Occipital lobe (tissue), 2 donors: ENCODE data around the gene CYB5B. TPM values are rescaled to one million over a fixed set of nuclear protein-coding genes. Genes with fewer than 3 reads are reported as not detected.

Experiments
- DNase-seq: peaks from one replicate; lab custom pipeline; 2025; lab: John Stamatoyannopoulos, UW
- total RNA-seq: library from RNA; depleted of rRNA; stranded (reverse); fragments of >200 nt; gene quantifications from one replicate; pipeline ENCODE4 v1.2.3, GENCODE V29; 2014

The CYB5B gene
- total RNA-seq, 1 donor from 2014 or later = 45.4 TPM

DNA sequence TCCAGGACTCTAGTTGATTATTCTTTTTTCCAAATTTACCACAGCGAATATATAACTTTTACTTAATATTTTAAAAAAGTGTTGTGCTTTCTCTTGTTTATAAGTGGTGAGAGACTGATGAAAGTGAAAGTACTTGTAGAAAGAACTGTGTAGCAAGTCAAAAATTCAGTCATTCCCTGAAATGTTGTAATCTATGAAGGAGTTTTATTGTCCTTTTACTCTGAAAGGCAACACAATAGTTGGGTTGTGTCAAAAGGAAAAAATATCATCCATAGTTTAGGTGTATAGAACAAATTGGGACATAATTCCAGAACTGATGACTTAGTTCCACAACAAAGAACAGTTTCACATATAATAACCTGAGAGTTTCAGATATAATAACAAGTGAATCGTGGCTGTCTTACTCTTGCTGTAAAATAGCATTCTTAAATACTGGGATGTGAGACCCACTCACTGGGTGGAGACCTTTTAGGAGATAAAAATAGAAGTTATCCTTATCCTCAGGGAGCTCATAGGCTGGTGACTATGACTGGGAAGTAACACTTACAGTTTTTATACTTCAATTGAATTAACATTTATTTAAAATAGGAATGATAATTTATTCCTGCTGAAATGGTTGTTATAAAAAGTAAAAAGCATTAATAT, 20.6 kb downstream of the CYB5B start:
- no peak for DNase-seq

DNA sequence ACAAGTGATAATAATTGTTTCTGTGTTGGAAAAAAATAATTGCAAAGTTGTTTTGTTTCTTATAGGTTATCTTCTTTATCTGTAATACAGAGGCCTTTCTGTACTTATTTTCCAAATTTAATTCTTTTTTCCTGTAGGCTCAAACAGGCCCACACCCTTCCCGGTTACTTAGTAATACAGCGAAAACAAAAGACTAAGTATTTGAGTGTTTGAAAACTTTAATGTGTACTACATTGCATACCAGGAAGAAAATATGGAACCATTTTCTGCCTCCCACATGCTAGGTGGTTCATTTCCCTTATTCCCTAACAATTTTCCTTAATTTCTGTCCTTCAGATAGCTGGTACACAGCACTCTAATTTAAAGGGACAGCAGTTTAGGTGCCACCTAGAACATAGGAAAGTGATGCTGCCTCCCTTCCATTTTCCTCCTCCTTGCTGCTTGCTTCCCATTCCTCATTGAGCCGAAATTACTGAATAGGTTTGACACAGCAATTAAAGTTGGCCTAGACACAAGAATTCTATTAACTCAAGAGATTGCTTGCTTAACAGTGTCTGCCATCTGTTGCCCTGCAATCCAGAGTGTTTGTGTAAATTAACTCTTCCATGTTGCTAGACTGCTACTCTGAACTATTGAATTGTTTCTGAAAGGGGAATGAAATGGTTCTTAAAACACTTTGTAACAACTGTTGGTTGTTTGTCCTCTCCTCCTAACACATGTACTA, 24.2 kb downstream of the CYB5B start:
- DNase-seq = no peak

DNA sequence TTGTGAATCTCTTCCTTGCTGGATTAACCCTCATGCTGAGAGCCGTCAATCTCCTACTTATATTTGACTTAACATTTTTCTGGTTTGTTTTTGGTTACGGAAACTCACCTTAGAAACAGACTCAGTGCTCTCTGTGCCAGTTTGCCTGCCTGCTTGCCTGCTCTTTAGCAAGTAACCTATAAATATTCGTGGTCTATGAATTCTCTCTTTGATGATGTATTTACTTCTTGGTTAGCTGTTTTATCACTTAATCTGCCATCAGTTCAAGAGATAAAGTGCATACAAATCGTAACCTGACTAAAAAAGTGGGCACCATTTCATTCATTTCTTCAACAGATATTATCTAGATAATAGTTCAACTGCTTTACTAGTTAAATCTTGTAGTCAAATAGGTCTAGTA, 26.7 kb downstream of the CYB5B start:
- DNase-seq = no peak

DNA sequence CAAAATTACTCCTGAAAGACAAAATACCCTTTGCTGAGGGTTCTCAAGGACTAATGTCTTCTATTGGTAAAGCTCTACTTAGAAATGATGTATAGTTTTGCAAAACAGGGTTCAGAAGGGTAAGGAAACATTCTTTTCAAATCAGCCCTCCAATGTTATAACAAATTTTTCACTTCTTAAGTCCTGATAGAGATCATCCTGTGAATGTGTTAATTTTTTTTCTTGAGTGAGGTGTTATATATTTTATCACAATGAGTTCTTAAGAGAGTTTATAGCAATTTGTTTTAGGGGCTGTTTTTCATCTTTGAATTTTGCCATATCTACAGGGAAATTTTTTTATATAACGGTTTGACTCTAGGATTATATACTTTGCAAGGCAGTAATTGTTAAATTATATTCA, 29.5 kb downstream of the CYB5B start:
- no peak for DNase-seq

DNA sequence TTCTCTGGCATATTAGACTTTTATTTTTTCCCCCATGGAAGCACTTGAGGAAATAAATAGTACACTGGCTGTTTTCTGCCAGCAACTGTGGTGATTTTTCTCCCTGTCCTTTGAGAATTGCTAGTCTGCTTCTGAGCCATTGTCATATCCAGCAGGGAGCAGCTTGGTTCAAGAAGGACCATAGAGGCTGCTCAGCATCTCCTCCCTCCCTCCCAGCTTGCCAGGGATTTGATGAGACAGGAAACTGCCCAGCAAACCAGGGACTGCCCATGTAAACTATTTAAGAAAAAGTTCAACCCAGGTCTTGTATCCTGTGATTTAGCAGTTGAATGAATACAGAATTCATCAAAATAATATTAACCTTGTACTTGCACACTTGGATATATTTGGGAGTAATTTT, 39.5 kb downstream of the CYB5B start:
- no peak for DNase-seq

DNA sequence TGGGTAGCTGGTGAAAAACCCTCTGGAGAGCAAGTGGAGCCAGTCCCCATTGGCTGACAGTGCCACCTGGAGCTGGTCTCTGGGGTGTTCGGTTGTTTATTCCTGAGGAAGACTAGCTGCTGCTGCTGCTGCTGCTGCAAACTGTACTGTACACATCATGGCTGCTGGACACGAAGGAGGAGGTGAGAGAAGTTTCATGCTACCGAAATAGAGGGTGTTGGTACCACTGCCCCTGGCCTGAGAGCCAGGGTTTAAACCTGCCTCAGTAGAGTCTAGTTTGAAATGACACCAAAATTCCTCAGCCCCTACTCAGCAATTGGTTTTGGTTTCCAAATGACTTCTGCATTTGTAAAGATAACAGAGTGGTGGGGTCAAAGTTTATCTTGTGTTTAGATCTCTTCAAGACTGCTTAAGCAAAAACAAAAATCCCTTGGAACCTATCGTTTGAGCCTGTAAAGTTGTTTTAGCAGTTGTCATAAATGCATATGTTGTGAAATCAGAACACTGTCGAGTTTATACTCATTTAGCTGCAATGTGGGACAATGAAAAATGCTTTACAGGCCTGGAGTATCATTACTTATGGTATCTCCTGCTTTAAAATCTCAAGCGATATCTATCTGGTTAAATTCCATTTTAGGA, 40.8 kb downstream of the CYB5B start:
- DNase-seq = no peak

DNA sequence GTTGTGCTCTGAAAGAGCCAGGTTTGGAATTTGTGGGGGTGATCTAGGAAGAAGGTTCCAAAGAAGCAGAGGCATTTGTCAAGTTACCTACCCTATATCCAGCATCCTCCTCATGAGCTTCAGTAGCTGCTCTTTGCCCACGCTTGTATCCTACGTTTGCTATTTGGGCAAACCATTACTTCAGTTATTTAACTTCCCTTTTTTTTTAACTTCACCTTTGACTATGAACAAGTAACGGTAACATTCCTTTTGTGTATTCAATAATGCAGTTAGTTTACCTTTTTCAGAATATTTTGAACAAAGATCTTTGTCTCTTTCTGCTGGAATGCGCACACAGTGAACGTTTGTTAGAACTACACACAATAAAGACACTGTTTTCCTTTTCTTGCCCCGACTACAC, 41.5 kb downstream of the CYB5B start:
- no peak for DNase-seq

DNA sequence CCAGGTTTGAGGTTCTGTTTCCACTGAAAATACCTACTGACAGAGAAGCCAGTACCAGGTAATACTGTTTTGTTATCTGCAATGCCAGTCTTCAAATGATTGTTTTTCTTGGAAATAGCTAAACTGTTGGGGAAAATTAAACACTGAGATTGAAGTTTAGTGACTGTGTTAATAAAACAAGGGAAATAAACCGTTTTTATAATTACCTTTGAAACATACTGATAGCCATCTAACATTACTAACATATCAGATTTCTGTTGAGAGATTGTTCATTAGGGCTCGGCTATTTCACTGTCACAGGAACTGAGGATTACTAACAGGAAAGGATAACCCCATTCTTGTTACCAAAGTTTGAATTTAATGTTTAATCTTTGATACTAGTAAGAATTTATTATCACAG, 42.1 kb downstream of the CYB5B start:
- no peak for DNase-seq

DNA sequence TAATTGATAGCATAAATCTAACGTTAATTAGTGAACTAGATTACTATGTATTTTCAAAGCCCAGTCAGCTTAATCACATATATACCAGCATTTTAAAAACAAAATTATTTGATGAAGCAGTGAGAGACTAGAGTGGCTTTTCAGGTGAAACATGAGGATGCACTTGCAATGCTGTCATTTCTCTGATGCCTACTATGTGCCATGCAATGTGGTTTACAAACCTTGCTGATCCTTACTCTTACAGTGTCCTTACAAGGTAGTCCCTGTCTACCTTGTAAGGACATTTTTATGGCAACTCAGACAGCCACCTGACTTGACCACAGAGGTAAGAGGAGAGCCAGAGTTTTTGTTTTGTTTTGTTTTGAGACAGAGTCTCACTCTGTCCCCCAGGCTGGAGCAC, 42.7 kb downstream of the CYB5B start:
- DNase-seq = no peak

DNA sequence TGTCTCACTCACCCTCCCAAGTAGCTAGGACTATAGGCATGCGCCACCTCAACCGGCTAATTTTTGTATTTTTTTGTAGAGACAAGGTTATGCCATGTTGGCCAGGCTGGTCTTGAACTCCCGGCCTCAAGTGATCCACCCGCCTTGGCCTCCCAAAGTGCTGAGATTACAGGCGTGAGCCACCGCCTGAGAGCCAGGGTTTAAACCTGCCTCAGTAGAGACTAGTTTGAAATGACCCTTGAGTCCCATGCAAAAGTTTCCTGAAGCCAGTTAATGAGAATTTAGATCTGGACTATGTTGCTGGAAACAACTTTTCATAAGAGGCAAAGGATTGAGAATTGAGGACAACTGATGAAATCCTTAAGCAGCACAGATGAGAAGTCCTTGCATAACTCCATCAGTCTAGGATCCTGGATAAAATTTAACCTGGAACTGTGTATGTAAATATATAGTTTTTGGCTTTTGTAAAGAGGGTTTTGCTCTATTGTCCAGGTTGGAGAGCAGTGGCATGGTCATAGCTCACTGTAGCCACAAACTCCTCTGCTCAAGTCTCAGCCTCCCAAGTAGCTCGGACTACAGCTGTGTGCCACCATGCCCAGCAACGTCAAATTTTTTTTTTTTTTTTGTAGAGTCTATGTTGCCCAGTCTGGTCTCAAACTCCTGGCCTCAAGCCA, 43.2 kb downstream of the CYB5B start:
- no peak for DNase-seq

DNA sequence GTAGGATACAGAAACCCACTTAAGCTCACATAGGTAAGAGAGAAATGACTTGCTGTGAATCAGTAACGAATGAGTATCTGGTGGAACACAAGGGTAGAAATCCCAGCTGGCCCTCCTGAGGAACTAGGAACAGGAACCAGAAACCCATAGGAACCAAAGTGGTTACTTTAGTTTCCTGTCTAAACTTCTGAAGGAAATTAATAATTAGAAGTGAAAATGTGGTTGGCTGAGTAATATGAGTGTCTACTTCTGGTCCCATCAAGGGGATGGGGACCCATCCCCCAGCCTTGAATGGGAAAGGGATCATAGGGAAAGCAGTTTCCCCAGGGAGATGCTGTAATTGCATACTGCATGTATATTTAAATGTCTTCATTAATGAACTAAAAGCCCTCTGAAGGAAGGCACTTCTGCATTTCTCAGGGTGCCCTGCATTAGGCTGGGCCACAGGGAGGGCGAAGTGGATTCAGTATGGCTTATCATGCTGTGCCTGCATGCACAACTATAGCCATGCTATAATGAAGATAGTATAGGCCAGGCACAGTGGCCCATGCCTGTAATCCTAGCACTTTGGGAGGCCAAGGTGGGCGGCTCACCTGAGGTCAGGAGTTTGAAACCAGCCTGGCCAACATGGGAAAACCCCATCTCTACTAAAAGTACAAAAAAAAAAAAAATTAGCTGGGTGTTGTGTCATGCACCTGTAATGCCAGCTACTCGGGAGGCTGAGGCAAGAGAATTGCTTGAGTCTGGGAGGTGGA, 45.6 kb downstream of the CYB5B start:
- DNase-seq = no peak

DNA sequence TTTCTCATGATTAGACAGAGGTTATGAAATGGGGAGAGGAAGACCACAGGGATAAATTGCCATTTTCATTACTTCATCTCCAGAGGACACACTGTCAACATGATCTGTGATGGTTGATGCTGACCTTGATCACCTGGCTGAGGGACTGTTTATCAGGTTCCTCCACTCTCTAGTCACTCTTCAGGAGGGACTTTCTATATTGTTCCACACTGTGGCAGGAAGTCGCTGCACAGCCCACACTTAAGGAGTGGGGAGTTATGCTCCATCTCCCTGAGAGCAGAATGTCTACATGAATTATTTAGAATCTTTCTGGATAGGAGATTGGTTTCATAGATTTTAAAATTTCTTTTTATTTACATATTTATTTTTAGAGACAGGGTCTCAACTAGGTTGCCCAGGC, 46.7 kb downstream of the CYB5B start:
- no peak for DNase-seq

DNA sequence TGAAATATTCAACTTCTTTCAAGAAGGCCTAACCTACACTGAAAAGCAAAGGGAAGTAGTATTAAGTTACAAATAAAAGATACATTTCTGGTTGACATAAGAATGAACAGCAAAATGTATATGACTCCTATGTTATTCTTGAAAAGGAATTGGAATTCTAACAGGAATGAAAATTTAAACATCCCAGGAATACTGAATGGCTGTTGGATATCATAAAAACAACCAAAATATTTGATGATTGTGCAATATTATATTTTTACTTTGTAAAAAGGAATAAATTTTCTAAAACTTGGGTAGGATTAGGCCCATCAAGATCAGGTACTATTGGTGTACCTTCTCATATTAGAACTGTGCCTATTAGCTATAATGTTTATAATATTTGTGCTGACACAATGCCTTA, 50.0 kb downstream of the CYB5B start:
- no peak for DNase-seq

DNA sequence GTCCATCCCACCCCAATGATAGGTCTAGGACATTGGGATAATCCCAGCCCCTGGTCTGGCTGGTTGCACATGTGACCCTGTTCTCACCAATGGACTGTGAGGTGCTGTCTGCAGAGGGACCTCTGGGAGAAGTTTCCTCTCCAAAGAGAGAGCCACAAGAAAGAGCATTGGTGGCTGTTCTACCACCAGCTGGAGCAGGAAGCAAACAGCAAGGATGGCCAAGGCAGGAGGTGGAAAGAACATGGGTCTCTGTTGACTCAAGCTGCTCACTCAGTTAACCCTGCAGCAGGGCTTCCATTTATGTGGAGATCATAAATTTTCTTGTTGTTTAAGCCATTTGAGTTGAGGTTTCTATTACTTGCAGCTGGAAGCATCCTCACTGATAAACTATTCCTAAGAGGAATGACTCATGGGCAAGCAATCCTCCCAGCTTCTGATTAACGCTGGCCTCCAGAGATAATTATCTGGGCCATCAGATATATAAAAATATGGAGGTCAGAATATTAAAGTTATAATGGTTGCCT, 52.6 kb downstream of the CYB5B start:
- no peak for DNase-seq

DNA sequence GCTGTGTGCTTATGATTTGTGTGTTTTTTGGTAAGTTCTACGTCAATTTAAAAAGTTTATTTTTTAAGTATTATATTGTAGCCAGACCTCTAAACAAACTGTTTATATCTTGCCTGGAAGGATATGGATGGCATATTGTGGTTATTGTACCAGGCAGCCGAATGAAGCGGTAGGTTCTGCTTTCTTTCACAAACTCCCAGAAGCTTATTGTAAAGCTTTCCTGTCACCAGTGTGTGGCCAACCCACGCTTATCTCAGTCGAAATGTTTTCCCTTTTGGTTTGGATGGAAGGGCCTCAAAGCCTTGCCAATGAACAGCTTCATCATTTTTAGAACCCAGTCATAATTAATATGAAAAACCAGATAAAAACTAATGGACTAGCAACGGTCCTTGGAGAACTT, 53.1 kb downstream of the CYB5B start:
- no peak for DNase-seq

DNA sequence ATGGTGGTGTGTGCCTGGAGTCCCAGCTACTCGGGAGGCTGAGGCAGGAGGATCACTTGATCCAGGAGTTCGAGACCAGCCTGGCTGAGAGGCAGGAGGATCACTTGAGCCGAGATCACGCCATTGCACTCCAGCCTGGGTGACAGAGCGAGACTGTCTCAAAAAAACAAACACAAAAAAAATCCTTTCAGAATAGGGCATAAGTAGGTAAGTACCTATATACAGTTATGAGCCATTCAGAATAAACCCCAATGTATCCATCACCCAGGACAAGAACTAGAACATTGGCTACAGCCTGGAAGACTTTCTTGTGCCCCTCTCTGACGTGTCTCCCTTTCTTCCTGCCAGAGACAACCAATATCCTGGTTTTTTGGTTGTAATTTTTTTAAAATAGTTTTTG, 54.3 kb downstream of the CYB5B start:
- no peak for DNase-seq

DNA sequence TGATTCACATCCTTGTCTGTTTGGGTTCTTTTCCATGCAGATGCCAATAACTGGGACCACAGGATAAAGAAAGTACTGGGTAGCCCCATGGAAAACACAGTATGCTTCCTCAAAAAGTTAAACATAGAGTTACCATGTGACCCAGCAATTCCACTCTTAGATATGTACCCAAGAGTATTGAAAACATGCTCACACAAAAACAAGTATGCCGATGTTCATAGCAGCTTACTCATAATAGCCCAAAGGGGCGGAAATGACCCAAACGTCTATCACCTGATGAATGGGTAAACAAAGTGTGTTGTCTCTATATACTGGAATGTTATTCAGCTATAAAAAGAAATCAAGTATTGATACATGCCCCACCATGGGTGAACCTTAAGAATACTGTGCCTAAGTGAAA, 55.4 kb downstream of the CYB5B start:
- DNase-seq = no peak

DNA sequence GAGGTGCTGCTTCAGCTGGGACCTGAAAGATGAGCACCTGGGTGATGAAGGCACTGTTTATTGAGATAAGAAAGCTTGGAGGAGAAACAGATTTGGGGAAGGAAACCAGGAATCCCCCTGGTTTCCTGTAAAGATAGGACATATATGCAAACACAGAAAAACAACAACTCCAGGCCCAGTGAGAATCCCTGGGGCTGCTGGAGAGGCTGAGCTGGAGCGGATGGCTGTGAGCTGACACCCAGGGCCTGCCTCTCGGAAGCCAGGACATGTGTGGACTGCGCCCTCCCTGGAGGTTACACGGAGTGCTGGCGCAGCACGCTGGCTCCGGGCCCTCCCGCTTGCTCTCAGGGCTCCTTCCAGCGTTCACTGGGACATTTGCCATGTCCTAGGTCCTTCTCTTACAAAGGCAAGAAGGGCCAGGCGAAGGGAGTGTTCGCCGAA, 57.5 kb downstream of the CYB5B start:
- peak; percentile 17 for DNase-seq

DNA sequence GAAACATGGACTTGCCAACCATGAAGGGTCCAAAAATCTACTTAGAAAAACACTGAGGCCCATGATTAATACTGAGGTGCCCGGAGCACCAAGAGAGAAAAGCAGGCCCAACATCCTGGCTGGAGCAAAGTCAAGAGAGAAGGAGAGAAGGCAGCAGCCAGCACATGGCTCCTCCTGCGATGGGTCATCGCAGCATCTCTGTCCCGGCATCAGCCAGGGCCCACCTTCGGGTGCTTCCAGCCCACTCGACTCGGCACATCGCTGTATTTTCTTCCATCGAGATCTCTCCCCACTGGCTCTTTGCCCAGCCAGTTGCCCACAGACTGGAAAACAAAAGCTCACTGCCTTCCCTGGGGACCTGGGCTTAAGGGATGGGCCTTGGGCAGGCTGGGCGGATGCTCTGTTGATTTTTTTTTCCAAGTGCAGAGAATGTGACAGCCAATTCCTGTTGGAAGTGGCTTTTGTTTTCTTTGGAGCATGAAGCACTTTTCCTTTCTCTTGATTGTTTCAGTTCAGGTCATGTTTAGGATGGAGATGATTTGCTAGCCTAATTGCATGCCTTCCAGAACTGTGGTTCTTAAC, 58.1 kb downstream of the CYB5B start:
- no peak for DNase-seq

DNA sequence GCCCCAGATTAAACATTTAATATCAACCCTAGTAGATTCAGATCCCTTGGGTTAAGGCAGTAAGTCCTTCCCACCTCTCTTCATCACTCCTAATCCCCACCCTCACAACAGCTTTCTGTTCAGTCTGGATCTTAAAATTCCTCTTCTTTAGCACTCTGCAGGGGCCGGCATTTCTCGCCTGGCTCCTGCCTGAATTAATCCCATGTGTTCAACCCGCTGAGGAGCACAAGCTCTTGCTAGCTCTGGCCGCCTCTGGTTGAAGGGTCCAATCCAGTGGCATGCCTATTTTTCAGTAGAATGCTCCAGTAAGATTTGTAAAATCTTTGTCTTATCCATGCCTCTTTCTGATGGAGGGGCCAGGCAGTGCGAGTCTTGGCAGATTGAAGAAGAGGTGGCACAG, 59.2 kb downstream of the CYB5B start:
- no peak for DNase-seq

DNA sequence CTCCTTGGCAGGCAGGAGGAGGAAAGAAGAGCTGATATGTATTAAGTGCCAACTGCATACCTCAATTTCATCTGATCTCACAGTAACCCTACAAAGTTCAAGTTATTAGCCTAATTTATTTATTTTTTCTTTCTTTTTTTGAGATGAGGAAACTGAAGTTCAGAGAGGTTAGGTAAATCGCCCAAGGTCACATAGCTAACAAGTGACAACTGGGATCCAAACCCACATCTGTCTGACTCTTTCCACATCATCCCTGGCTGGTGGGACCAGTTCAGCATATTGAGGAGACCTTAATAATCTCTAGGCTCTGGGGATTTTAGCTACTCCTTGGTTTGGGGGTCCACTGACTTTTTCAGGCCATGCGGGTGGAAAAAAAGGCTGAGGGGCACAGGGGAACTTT, 60.9 kb downstream of the CYB5B start:
- DNase-seq = no peak
